ENCODE measurements around the gene WASHC2C.
"Not testable (repeated sequence)": the region's sequence is repeated elsewhere in the genome, so short reads cannot be mapped to it uniquely, and the experiment has no call there.

Gene WASHC2C

DNA sequence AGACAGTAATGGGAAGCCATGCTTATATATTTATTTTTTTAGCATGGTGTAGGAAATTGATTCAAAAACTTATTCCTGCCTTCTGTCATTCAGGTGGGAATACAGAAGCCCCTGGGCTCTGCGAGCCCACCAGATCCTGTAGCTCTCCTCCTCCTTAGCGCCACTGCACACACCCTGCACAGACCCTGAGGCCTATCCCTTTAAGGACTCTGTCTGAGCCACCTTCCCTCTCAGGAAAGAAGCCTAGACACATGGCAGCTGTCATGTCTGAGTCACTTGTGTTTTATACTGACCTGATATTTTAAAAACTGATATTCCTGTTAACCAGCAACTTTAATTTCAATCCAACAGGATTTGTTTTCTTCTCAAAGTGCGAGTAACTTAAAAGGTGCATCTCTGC, 36.0 kb downstream of the WASHC2C start:
- not testable (repeated sequence) for DNase-seq (ENCODE audit: low read depth)

DNA sequence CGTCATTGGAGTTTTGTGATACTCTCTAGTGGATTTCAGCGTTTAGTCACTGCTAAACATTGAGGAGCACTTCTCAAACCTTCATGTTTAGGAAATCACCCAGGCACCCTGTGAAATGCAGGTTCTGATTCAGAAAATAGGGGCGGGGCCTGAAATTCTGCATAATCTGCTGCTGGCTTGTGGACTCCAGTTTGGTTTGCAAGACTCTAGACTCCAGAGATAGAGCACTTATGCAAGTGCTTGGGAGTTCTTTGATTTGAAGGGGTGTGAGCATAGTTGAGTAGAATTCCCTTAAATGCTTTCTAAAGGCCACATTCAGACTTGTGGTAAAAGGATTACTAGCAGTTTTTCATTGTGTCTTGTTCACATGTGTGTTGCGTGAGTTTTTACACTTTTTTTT, 41.3 kb downstream of the WASHC2C start:
- DNase-seq (ENCODE audit: low read depth), result not testable (repeated sequence)

DNA sequence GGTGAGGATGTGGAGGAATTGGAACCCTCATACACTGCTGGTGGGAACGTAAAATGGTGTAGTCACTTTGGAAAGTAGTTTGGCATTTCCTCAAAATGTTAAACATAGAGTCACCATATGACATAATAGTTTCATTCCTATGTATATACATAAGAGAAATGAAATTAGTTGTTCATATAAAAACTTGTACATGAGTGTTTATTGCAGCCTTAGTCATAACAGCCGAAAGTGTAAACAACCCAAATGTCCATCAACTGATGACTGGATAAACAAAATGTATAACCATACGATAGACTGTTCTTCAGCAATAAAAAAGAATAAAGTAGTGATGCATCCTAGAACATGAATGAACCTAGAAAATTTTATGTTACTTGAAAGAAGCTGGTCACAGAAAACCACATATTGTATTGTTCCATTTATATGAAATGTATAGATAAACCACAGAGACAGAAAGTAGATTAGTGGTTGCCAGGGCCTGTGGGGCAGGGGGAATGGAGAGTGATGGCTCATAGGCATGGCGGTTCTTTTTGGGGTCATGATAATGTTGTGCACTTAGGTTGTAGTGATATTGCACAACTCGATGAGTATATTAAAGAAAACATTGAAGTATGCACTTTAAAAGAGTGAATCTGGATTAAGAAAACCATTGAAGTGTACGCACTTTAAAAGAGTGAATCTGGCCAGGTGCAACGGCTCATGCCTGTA, 44.8 kb downstream of the WASHC2C start:
- not testable (repeated sequence) for DNase-seq (ENCODE audit: low read depth)

DNA sequence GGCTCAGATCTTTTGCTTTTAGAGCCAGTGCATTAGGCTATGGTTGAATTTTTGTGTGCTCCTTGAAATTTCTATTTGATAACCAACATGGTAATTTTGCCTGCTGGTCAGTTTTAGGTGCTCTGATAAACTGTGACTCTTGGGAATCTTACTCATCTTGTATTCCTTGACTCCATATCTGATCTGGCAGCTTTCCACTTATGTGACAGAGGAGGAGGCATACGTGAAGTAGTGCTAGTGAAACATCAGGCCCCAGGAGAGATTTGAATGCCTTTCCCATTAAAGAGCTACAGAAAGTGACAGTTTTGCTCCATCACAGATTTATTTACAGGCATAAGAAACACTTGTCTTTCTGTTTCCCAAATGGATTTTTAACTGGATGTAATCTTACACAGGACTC, 59.2 kb downstream of the WASHC2C start:
- not testable (repeated sequence) for DNase-seq (ENCODE audit: low read depth)

DNA sequence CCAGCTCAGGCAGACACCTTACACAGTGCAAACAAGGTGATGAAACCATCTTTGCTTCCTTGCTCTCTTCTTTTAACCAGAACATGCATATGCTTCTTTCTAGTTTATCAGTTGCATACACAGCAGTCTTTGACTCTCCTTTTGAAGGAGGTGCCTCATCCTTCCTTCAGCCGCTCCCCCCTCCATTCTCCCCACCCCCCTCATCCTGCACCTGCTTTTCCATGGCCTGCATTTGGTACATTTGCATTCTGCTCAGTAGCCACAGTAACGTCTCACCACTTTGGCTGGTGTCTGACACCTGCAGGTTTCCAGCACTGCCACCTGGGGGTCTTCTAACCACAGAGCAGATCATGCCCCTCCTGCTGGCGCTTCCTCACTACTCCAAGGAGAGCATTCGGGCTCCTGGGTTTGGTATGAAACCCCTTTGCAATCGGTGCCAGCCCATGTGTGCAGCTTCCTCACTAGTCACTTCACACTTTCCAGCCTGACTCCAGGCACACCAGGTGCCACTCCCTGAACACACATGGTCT, 60.2 kb downstream of the WASHC2C start:
- not testable (repeated sequence) for DNase-seq (ENCODE audit: low read depth)

DNA sequence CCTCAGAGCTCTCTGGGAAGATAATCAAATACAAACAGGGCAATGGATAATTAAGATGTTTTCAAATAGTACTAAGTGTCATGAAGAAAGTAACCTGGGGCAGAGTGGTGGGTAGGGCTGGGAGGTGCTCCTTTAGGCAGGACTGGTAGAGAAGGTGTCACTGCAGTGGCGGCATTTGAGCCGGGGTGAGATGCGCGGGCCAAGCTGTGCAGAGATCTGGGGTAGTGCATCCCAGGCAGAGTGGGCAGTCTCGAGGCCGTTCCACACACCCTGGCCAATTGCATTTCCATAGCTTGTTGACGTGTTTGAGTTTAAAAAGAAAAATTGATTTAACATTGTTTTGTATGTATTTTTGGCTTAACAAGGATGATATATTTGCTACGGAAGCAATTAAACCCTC, 62.9 kb downstream of the WASHC2C start:
- DNase-seq (ENCODE audit: low read depth), result not testable (repeated sequence)

DNA sequence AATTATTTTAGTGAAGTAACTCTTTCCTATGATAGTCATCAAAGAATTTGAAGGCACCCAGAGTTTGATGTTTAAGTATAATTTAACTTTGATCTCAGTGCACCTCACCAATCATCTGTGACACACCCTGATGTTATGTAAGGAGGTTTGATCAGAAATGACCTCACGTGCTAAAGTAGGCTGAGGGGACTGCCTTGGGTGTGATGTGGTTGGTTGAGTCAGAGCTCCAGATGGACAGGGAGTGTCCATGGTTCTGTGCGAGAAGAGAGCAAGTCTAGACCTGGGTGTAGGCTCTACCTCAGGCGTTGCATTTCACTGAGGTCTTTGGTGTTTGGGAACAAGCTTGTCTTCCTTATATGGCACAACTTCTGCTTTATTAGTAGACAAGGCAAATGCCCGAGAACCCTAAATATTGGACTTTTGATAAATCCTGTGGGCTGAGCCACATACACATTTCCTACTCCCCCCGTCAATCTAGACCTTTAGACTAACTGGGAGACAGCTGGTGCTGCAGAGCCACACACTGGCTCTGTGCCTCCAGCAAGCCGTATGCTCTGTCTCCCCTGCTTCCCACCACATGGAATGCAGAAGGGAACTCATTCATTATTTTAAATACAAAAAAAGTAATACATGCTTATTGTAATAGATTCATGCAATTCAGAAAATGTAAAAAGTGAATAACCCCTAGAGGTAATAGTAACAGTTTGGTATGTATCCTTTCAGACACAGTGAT, 63.8 kb downstream of the WASHC2C start:
- DNase-seq (ENCODE audit: low read depth), result not testable (repeated sequence)

DNA sequence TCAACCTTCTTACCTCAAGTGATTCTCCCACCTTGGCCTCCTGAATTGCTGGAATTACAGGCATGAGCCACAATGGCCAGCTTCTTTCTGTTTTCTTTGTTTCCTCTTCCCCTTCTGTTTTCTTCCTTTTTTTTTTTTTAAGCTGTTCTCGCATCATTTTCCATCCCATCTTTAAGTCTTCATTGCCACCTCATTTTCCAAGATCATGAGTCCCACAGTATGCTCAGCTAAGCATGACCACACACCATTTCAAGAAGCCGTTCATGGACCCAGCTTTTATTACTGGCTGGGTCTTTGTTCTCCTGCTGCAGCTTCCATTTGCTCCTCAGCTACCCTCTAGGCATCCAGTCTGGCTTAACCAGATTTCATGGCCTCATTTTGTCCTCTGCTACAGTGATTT, 67.7 kb downstream of the WASHC2C start:
- DNase-seq (ENCODE audit: low read depth), result not testable (repeated sequence)

DNA sequence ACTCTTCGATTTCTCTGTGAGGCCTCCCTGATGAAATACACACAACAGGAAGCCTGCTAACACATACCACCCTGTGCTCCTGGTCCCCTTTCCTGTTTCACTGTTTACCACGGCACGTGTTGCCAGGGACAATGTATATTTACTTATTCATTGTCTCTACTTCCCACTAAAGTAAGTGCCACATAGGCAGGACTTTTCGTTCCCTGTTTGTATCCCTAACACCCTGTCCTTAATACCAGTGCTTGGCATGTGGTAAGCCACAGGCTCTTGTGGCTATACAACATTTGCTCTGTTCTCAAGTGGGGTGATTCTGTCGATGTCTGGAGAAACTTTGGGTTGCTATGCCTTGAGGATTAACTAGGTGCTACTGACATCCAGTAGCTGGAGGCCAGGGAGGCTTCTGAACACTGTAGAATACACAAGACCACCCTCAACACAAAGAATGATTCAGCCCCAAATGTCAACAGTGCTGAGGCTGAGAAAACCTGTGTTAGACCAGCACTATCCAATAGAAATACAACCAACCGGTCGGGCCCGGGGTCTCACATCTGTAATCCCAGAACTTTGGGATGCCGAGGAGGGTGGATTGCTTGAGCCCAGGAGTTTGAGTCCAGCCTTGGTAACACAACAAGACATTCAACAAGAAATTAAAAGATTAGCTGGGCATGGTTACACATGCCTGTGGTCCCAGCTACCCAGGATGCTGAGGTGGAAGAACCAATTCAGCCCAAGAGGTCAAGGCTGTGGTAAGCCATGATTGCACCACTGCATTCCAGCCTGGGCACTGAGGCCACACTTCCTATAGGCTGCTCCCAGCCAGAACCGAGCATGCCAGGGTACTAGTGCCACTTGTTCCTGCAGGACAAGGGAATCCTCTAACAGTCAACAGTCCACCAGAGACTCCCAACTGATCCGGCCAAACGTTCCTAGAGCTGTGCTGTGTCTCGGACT, 76.3 kb downstream of the WASHC2C start:
- not testable (repeated sequence) for DNase-seq (ENCODE audit: low read depth)

DNA sequence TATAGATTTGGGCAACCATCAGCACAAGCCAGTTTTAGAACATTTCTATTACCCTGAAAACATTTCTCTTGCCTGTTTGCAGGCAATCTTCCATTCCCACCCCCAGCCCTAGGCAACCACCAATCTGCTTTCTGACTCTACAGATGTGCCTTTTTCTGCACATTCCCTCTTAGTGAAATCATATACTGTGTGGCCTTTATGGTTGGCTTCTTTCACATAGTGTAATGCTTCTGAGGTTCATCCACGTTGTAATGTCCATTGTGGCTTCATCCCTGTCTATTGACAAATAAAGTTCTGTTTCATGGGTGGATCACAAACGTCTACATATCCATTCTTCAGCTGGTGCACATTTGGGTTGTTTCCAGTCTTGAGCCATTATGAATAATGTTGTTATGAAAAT, 77.9 kb downstream of the WASHC2C start:
- not testable (repeated sequence) for DNase-seq (ENCODE audit: low read depth)

DNA sequence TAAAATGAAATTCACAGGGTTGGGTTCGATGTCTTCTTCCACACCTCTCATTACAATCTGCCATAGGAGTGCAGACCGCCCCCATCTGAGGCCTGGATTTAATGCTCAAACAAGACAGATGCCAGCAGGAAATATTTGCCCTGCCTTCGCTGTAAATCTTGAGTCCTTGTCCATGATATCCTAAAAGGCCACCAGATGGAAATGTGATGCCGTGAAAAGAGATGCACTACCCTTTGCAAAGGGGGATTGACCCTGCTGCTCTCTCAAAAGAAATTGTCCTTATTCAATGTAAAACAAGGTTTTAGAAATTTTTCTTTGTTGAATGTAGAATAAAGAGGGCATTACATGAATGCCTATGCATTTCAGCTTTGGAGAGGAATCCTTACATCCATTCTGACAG, 82.8 kb downstream of the WASHC2C start:
- DNase-seq (ENCODE audit: low read depth), result no peak

DNA sequence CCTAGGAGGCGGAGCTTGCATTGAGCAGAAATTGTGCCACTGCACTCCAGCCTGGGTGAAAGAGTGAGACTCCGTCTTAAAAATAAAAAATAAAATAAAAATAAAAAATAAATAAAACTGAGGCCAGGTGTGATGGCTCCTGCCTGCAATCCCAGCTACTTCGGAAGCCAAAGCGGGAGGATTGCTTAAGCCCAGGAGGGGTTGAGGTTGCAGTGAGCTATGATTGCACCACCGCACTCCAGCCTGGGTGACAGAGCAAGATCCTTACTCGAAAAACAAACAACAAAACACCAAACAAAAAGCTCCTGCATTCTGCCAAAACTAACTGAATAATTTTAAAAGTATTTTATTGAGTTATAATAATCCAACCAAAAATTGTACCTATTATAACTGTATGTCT, 84.0 kb downstream of the WASHC2C start:
- DNase-seq (ENCODE audit: low read depth), result no peak

DNA sequence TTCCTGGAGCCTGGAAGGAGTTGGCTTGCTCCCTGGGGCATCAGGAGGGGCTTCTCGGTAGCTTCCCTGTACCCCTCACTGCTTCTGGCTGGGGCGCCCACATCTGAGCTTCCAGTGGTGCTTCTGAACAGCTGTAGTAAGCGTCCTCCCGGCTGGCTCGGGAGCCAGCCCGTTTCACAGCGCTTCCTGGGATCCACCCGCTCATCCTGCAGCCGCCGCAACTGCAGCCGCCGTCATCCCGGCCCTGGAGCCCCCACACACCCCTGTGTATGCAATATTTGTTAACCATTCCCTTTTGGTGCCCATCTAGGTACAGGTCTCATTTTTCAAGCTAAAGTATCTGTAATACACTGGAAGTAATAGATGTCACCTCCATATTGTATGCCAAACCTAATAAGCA, 85.9 kb downstream of the WASHC2C start:
- DNase-seq (ENCODE audit: low read depth), result not testable (repeated sequence)

DNA sequence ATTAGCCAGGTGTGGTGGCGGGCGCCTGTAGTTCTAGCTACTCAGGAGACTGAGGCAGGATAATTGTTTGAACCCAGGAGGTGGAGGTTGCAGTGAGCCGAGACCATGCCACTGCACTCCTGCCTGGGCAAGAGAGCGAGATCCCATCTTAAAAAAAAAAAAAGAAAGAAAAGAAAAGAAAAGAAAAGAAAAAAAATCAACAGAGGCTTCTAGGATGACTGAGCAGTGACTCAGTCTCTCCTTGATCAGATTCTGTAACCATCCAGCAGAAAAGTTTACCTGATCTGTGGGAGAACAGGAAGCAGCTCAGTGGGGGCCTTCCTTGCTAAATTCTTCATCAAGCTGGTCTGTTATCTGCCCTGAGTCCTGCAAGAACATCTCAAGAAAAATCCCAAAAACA, 87.1 kb downstream of the WASHC2C start:
- DNase-seq (ENCODE audit: low read depth), result not testable (repeated sequence)

DNA sequence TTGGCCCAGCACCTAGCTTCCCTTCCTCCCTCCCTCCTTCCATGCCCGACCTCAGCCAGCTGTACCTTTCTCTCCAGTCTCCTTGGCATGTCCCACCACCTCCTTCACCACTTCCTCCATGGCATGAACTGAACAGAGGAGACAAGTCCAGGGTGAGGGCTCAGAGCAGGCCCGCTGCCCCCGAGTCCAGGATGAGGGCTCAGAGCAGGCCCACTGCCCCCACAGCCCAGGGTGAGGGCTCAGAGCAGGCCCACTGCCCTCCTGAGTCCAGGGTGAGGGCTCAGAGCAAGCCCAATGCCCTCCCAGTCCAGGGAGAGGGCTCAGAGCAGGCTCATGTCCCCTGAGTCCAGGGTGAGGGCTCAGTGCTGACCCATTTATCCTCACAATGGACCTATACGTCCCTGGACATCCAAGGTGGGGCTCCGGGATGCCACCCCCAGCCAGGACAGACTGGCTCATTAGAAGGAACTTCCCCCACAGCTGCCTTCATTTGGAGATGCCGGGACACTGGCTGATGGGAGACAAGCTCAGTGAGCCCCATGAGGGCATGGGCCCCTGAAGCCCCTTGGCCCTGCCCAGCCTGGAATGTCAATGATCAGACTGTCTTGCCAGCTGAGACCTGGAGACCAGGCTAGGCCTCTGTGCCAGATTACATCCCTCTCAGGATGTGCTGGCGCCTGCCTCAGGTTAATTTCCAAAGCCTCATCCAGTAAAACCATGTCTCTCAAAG, 90.2 kb downstream of the WASHC2C start:
- no peak for DNase-seq (ENCODE audit: low read depth)

DNA sequence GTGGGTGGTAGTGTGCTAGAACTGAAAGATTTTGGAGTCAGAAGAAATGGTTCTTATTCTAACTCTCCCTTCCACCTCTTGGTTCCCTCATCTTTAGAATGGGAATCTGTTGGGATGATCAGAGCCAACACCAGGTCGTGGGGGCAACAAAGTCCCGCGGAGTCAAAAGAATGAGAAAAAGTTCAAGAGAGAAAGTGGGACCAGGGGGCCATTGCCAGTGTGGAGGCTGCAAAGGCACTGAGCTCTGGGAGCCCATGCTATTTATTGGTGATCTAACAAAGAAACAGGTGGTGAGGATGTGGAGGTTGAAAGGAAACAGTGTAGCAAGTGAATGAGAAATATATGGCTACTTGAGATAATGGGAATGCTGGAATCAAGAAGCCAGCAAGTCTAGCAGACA, 90.8 kb downstream of the WASHC2C start:
- no peak for DNase-seq (ENCODE audit: low read depth)

DNA sequence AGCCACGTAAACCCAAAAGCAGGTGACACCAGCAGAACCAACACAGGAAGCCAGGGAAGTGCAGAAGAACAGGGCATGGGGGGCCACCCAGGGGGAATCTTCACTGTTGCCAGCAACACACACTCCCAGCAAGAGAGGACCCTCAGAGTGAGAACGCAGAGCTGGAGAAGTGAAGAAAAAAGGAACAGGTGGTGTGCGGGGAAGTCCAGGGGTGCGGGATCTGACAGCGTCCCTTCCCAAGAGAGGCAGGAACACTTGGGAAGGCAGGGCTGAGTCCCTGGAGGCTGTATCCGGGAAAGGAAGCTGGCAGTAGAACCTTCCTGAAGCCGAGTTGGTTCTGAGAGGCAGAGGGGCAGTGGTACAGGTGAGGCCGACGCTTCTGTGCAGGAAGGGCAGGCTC, 92.5 kb downstream of the WASHC2C start:
- DNase-seq (ENCODE audit: low read depth), result no peak

DNA sequence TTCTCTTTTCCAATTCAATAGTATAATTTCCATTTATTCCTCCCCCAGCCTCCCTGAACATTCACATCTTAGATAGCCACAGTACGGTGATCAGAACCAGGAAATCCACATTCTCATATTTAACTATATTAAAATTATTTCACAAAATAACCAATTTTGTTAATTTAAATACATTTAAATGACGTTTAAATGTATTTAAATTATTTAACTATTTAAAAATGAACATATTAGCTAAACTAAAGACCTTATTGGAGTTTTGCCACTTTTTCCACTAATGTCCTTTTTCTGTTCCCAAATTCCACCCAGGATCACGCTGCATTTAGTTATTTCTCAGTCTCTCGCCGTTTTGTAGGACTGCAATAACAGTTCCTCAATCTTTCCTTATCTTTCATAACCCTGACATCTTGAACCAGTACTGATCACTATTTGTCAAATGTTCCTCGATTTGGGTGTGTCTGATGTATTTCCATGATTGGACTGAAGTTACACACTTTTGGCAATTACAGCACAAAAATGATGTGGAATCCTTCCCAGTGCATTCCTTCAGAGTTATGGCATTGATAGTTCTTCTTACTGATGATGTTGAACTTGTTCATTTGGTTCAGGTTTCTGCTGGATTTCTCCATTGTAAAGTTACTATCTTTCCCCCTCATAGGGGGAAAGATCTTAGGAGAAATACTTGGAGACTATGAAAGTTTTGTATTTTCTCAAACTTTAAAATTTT, 93.2 kb downstream of the WASHC2C start:
- not testable (repeated sequence) for DNase-seq (ENCODE audit: low read depth)

DNA sequence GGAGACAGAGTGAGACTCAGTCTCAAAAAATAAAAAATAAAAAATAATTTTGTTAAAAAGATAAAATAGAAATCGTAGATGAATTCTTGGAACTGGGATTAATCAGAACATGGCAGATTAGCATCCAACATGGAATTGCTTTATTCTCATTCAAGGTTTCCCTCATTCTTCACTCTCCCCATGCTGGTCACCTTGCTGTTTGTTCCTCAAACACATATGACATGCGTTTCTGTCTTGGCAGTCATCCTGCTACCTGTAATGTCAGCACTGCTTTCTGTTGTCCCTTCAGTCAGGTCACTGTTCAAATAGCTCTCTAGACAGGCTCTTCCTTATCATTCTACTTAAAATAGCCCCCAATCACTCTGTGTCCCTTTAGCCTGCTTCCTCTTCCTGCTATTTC, 95.9 kb downstream of the WASHC2C start:
- DNase-seq (ENCODE audit: low read depth), result not testable (repeated sequence)

Data from GM04503 (cell line).